ENCODE results near the gene AVPI1. TPM values are rescaled to one million over a fixed set of nuclear protein-coding genes. Genes with fewer than 3 reads are reported as not detected.
A peak's percentile ranks its signal among the peaks of the same experiment; 100 is the strongest.

Gene AVPI1
- total and polyA plus RNA-seq, 12 donors, result 5.3 to 41.0 (median 9.1) TPM

GRCh38 chr10:97664282-97664850 lies 22.7 kb downstream of the AVPI1 start:
- Histone ChIP-seq H3K27me3 (no peaks in the 10 kb centered on the region), H3K36me3 (peaks cover 0 to 84% (median 23%) of the 10 kb centered on the region in 9 donors), H3K27ac (no peak overlapping the region), H3K9me3 (no peaks in the 10 kb centered on the region), H3K4me3 (no peak overlapping the region), H3K4me1 (peaks cover 0 to 4% (median 0%) of the 10 kb centered on the region in 9 donors)
- intact Hi-C loops (cut with DNase I), result no loop called here
- DNase-seq, result no peak
- no peak for TF ChIP-seq CTCF (IDR thresholded peaks at IDR 0.05)
- ATAC-seq, result no peak
- WGBS, 2 donors, result 67 to 77% methylated on average over 1 of the region's 1 CpG

GRCh38 chr10:97659589-97659988 lies 27.5 kb downstream of the AVPI1 start:
- Histone ChIP-seq H3K27ac (no peak overlapping the region), H3K27me3 (no peaks in the 10 kb centered on the region), H3K36me3 (peaks cover 0 to 85% (median 16%) of the 10 kb centered on the region in 9 donors), H3K4me3 (no peak overlapping the region), H3K4me1 (peaks cover 0 to 4% (median 0%) of the 10 kb centered on the region in 9 donors), H3K9me3 (no peaks in the 10 kb centered on the region)
- DNase-seq (no peak), ATAC-seq (peak in 1 of 8 donors; percentile 24)
- intact Hi-C loops (cut with DNase I), result no loop called here
- TF ChIP-seq CTCF (IDR thresholded peaks at IDR 0.05), result no peak
- 53 to 60% methylated on average over 1 of the region's 1 CpG for WGBS, 2 donors

- Histone ChIP-seq H3K4me1 (peaks cover 0 to 24% (median 0%) of the 10 kb centered on the region in 9 donors), H3K36me3 (peaks cover 0 to 85% (median 36%) of the 10 kb centered on the region in 9 donors), H3K9me3 (no peaks in the 10 kb centered on the region), H3K27ac (no peak overlapping the region), H3K27me3 (no peaks in the 10 kb centered on the region), H3K4me3 (no peak overlapping the region)
- intact Hi-C loops (cut with DNase I), result no loop called here
- WGBS, 2 donors, result 93% methylated on average over 5 of the region's 5 CpGs
- no peak for TF ChIP-seq CTCF (IDR thresholded peaks at IDR 0.05)
- DNase-seq (no peak), ATAC-seq (no peak)
Measured at GRCh38 chr10:97656777-97657176, 30.3 kb downstream of the AVPI1 start.

- WGBS, 2 donors, result 95 to 97% methylated on average over 3 of the region's 3 CpGs
- H3K36me3 ChIP-seq, result peaks cover 0 to 71% (median 30%) of the 10 kb centered on the region in 9 donors
Measured at GRCh38 chr10:97651773-97652172, 35.3 kb downstream of the AVPI1 start.

More at GRCh38 chr10:97651773-97652172, 35.3 kb downstream of the AVPI1 start:
- Histone ChIP-seq H3K9me3 (no peaks in the 10 kb centered on the region), H3K4me3 (no peak overlapping the region), H3K27ac (peak overlapping the region in 1 of 10 donors; percentile 89), H3K27me3 (no peaks in the 10 kb centered on the region), H3K4me1 (peaks cover 0 to 73% (median 11%) of the 10 kb centered on the region in 9 donors)
- no peak for TF ChIP-seq CTCF (IDR thresholded peaks at IDR 0.05)
- DNase-seq (no peak), ATAC-seq (no peak)
- intact Hi-C loops (cut with DNase I), result loop anchor here in 1 of 10 donors (2.0 kb wide), 1 partner anchor 17 kb away; no protein-coding TSS in a partner anchor
